Stimulated activated CD4-positive, alpha-beta T cell treated with anti-CD3 and anti-CD28 coated beads, Interleukin-4, amount 100 ng/mL, for 4 hours (primary cell): Measurements from ENCODE around the gene ACER3.
A peak's percentile ranks its signal among the peaks of the same experiment; 100 is the strongest.
"Not testable (repeated sequence)": the region's sequence is repeated elsewhere in the genome, so short reads cannot be mapped to it uniquely, and the experiment has no call there.

Source experiments
- DNase-seq, 2 experiments: peaks; one replicate each; pipeline ENCODE4 v3.0.0-alpha.2; 2020

Gene ACER3

GRCh38 chr11:77009533-77010160, 148.9 kb downstream of the ACER3 start:
- DNase-seq: no peak

GRCh38 chr11:77014669-77015068, 154.0 kb downstream of the ACER3 start:
- no peak for DNase-seq

GRCh38 chr11:77018396-77018924, 157.7 kb downstream of the ACER3 start:
- not testable (repeated sequence) for DNase-seq

GRCh38 chr11:77019976-77020595, 159.4 kb downstream of the ACER3 start:
- no peak for DNase-seq

- no peak for DNase-seq
Observed at GRCh38 chr11:77020734-77021133, 160.0 kb downstream of the ACER3 start.

- no peak for DNase-seq
Observed at GRCh38 chr11:77024745-77025144, 164.0 kb downstream of the ACER3 start.

- DNase-seq: no peak
Observed at GRCh38 chr11:77026221-77026620, 165.5 kb downstream of the ACER3 start.

- no peak for DNase-seq
Observed at GRCh38 chr11:77026743-77027142, 166.0 kb downstream of the ACER3 start.

GRCh38 chr11:77027275-77027674, 166.6 kb downstream of the ACER3 start:
- DNase-seq: no peak

- no peak for DNase-seq
Observed at GRCh38 chr11:77029829-77030228, 169.1 kb downstream of the ACER3 start.

- no peak for DNase-seq
Observed at GRCh38 chr11:77030834-77031414, 170.2 kb downstream of the ACER3 start.

- no peak for DNase-seq
Observed at GRCh38 chr11:77031599-77031998, 170.9 kb downstream of the ACER3 start.

- DNase-seq: no peak
Observed at GRCh38 chr11:77035039-77035438, 174.3 kb downstream of the ACER3 start.

GRCh38 chr11:77035580-77035979, 174.9 kb downstream of the ACER3 start:
- DNase-seq: no peak

GRCh38 chr11:77036398-77036797, 175.7 kb downstream of the ACER3 start:
- no peak for DNase-seq

- no peak for DNase-seq
Observed at GRCh38 chr11:77037057-77037456, 176.3 kb downstream of the ACER3 start.

GRCh38 chr11:77038029-77038824, 177.5 kb downstream of the ACER3 start:
- DNase-seq: no peak

GRCh38 chr11:77038825-77039326, 178.2 kb downstream of the ACER3 start:
- DNase-seq: no peak

GRCh38 chr11:77039491-77040400, 179.0 kb downstream of the ACER3 start:
- DNase-seq: peak in 1 of 2 experiments; percentile 11

- DNase-seq: no peak
Observed at GRCh38 chr11:77040401-77040777, 179.7 kb downstream of the ACER3 start.

- no peak for DNase-seq
Observed at GRCh38 chr11:77040889-77041288, 180.2 kb downstream of the ACER3 start.

GRCh38 chr11:77042111-77042726, 181.5 kb downstream of the ACER3 start:
- no peak for DNase-seq
